ENCODE data around the gene ZNF521. TPM values are rescaled to one million over a fixed set of nuclear protein-coding genes. Genes with fewer than 3 reads are reported as not detected.

ZNF521 gene
- total RNA-seq, 1 donor from 2014 or later, result 51.4 TPM

DNA sequence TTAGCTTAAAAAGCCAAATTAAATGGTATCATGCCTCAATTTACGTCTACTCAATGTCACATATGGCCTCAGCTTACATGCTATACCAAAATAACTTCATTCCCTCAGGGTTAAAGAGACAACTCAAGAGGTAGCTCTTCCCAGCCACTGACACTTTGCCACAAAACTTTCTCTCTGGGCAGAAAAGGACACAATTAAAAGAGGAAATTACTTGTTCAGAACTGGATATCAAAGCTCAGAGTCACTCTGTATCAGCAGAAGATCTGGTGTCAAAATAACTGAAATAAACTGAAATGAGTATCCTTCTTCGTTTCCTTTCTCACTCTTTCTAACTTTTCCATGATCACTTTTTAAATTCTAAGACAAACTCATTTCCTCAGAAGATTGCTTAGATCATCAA is 108.7 kb downstream of the ZNF521 start:
- TF ChIP-seq, protein P1, sequence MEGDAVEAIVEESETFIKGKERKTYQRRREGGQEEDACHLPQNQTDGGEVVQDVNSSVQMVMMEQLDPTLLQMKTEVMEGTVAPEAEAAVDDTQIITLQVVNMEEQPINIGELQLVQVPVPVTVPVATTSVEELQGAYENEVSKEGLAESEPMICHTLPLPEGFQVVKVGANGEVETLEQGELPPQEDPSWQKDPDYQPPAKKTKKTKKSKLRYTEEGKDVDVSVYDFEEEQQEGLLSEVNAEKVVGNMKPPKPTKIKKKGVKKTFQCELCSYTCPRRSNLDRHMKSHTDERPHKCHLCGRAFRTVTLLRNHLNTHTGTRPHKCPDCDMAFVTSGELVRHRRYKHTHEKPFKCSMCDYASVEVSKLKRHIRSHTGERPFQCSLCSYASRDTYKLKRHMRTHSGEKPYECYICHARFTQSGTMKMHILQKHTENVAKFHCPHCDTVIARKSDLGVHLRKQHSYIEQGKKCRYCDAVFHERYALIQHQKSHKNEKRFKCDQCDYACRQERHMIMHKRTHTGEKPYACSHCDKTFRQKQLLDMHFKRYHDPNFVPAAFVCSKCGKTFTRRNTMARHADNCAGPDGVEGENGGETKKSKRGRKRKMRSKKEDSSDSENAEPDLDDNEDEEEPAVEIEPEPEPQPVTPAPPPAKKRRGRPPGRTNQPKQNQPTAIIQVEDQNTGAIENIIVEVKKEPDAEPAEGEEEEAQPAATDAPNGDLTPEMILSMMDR (IDR thresholded peaks at IDR 0.05; ENCODE audit: unreplicated experiment), result no peak
- H3K27me3 Mint-ChIP-seq (ENCODE audit: low read depth), result no peaks in the 10 kb centered on the region
- no peak overlapping the region for H3K4me3 Mint-ChIP-seq
- no peaks in the 10 kb centered on the region for H3K9me3 Mint-ChIP-seq
- peaks cover 8% of the 10 kb centered on the region for H3K4me1 Mint-ChIP-seq
- no peak overlapping the region for H3K27ac Mint-ChIP-seq
- no peaks in the 10 kb centered on the region for H3K36me3 Mint-ChIP-seq
- no peak for DNase-seq (ENCODE audit: low spot score in 2 of 2, unreplicated experiment in 2 of 2)

DNA sequence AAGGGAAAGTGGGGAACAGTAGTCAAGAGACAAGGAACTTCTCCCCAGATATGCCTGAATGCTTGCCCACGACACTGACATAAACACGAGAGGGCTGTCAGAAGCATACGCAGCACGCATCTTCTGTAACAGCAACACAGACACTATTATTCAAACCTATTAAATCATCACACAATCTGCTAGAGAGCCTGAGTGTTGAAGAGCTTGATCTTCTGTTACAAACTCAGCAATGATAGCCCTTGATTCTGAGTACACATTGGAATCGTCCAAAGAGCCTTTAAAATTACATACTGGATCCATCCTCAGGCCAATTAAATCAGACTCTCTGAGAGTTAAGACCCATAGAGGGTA is 111.6 kb downstream of the ZNF521 start:
- Mint-ChIP-seq H3K4me1 (peaks cover 8% of the 10 kb centered on the region), H3K27ac (no peak overlapping the region), H3K4me3 (no peak overlapping the region), H3K36me3 (no peaks in the 10 kb centered on the region), H3K9me3 (no peaks in the 10 kb centered on the region), H3K27me3 (ENCODE audit: low read depth) (no peaks in the 10 kb centered on the region)
- DNase-seq (ENCODE audit: low spot score in 2 of 2, unreplicated experiment in 2 of 2), result no peak
- TF ChIP-seq, protein P1 (IDR thresholded peaks at IDR 0.05; ENCODE audit: unreplicated experiment), result no peak

DNA sequence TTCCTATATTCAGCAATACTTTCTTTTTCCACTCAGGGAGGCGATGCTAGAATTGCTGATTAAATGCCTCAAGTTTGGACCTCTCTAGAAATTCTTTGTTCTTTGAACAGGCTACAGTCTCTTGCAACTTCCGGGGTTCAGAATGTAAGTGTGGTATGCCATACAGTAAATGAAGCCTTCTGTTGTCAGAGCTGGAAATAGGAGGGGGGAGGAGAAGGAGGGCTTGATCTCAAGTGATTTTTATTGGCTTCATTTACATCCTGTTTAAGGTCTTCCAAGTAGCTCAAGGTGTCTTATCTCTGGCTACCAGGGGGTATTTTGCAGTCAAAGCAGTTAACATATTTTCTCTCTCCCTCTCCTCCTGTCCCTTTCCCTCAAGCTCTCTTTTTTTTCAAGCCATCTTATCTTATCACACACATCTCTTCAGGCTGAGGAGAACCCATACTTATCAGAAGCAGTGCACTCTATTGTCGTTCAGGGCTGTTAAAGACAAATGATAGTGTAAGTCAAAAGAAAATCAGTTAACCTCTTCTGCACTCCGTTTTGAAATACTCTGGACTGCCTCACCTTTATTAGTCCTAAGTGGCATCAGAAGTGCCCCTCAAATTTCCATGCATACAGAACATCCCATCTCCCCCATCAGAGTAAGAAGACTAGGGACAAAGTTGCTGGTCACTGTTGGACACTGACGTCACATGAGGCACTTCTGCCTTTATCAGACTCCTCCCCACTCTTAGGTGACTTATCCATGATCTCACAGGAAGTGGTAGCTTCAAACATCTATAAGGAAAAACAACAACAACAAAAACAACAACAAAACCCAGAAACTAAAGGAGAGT is 112.2 kb downstream of the ZNF521 start:
- Mint-ChIP-seq H3K4me1 (peaks cover 8% of the 10 kb centered on the region), H3K27ac (no peak overlapping the region), H3K4me3 (no peak overlapping the region), H3K36me3 (no peaks in the 10 kb centered on the region), H3K27me3 (ENCODE audit: low read depth) (no peaks in the 10 kb centered on the region), H3K9me3 (no peaks in the 10 kb centered on the region)
- no peak for DNase-seq (ENCODE audit: low spot score in 2 of 2, unreplicated experiment in 2 of 2)
- TF ChIP-seq, protein P1 (IDR thresholded peaks at IDR 0.05; ENCODE audit: unreplicated experiment), result no peak

DNA sequence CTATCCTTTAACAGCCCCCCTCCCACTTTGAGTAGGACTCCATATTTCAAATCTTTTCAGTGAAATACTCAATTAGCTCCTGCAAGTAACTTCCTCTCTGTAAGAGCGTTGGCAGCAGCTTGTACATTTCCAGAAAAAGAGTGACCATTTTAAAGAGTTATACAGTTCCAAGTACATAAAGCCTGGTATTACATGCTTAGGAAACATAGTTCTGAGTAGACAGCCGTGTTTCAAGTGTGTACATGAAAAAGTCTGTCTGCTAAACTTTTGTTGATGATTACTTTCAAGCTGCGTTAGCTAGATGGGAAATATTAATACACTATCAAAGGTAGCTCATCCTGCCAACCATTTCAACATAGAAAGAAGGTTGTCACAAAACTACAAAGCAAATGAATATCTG is 112.8 kb downstream of the ZNF521 start:
- Mint-ChIP-seq H3K9me3 (no peaks in the 10 kb centered on the region), H3K36me3 (no peaks in the 10 kb centered on the region), H3K27me3 (ENCODE audit: low read depth) (no peaks in the 10 kb centered on the region), H3K4me3 (no peak overlapping the region), H3K4me1 (peaks cover 7% of the 10 kb centered on the region), H3K27ac (no peak overlapping the region)
- TF ChIP-seq, protein P1 (IDR thresholded peaks at IDR 0.05; ENCODE audit: unreplicated experiment), result no peak
- DNase-seq (ENCODE audit: low spot score in 2 of 2, unreplicated experiment in 2 of 2), result no peak

DNA sequence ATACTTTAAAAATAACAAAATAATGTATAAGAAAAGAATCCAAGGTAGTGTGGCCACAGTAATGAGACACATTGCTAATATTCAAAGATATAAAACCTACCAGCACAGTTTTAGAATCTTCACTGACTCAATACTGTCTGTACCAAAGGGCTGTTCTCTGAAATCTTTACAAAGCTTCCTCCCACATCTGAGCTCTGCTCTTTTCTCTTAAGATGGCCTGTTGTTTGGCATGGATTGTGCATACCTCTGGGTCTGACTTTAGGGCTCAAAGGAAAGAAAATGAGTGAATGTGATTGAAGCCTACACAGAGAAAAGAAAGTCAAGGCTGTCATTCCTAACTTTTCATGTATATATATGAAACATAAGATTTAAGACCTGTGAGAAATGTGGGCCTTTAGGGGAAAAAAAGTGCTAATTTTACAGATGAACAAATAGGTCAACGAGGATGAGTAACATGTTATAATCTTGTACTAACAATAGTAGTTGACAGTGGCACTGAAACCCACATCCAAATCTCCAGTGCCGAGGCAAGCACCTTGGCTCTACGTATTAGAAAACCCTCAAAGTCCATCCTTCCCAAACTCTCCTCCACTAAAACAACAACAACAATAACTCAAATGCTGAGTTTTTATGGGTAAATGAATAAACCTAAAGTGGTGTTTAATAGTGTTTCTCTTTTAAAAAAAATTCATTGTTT is 114.2 kb downstream of the ZNF521 start:
- Mint-ChIP-seq H3K4me1 (peaks cover 12% of the 10 kb centered on the region), H3K9me3 (no peaks in the 10 kb centered on the region), H3K4me3 (no peak overlapping the region), H3K27ac (no peak overlapping the region), H3K36me3 (no peaks in the 10 kb centered on the region), H3K27me3 (ENCODE audit: low read depth) (no peaks in the 10 kb centered on the region)
- no peak for DNase-seq (ENCODE audit: low spot score in 2 of 2, unreplicated experiment in 2 of 2)
- TF ChIP-seq, protein P1 (IDR thresholded peaks at IDR 0.05; ENCODE audit: unreplicated experiment), result no peak

Measured in mesothelial cell of epicardium (in vitro differentiated cells).